Mesothelial cell of epicardium (in vitro differentiated cells): ENCODE data around the gene SLC38A7. TPM values are rescaled to one million over a fixed set of nuclear protein-coding genes. Genes with fewer than 3 reads are reported as not detected.
"Not testable (repeated sequence)": the region's sequence is repeated elsewhere in the genome, so short reads cannot be mapped to it uniquely, and the experiment has no call there.

Experiments used
- DNase-seq, 2 experiments: peaks; one replicate each; pipeline ENCODE4 v3.0.0; 2021; ENCODE audit warnings: low spot score in 2 of 2; ENCODE audit not compliant: unreplicated experiment in 2 of 2
- H3K27ac Mint-ChIP-seq: 2 replicates; pipeline ENCODE4 v1.8.0; 2021; ENCODE audit warnings: mixed read lengths
- H3K27me3 Mint-ChIP-seq: 2 replicates; pipeline ENCODE4 v1.8.0; 2021; ENCODE audit warnings: low read depth, mixed read lengths
- H3K36me3 Mint-ChIP-seq: 2 replicates; pipeline ENCODE4 v1.8.0; 2021; ENCODE audit warnings: mixed read lengths
- H3K4me1 Mint-ChIP-seq: 2 replicates; pipeline ENCODE4 v1.8.0; 2021; ENCODE audit warnings: mixed read lengths
- H3K4me3 Mint-ChIP-seq: 2 replicates; pipeline ENCODE4 v1.8.0; 2021; ENCODE audit warnings: mild to moderate bottlenecking, moderate library complexity, mixed read lengths
- H3K9me3 Mint-ChIP-seq: 2 replicates; pipeline ENCODE4 v1.8.0; 2021; ENCODE audit warnings: mixed read lengths
- total RNA-seq: library from RNA; stranded (reverse); gene quantifications from 3 replicates; pipeline ENCODE4 v1.2.1, GENCODE V29; 2021
- TF ChIP-seq, protein P1 (sequence below): fragments of 200-600 bp; sonication (generic); IDR thresholded peaks from one replicate; pipeline ENCODE4 v1.5.0; 2021; ENCODE audit warnings: antibody characterized with exemption; ENCODE audit not compliant: unreplicated experiment

SLC38A7 gene
- total RNA-seq, 1 donor from 2014 or later: 33.0 TPM

DNA sequence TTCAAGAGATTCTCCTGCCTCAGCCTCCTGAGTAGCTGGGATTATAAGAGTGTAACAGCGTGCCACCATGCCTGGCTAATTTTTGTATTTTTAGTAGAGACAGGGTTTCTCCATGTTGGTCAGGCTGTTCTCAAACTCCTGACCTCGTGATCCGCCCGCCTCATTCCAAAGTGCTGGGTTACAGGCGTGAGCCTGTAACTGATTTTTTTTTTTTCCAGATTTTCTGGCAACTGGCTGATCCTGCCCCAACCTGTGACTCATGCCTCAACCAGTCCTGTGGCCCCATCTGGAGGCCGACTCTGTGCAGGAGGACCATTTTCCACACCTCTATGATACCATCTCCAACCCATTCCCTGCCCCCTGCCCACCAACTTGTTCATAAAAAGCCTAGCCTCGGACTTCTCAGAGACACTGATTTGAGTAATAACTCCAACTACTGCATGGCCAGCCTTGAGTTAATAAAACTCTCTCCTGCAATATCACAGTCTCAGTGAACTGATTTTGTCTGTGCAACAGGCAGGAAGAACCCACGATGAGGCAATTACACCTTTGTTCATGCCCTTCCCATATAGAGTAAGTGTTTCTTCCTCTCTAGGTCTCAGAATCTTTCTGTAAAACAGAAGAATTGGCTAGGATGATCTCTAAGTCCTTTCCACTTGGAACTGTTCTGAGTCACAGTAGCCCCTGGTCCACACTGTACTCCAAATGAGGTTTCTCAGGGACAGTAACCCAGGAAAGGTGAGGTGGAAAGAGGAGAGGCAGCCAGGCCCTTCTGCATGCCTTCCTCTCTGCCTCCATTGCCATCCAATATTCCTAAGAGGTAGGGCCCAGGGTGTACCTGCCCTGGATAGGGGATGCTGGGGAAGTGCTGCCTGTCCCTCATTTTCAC is 46.2 kb downstream of the SLC38A7 start:
- no peaks in the 10 kb centered on the region for H3K9me3 Mint-ChIP-seq
- no peak for DNase-seq
- H3K4me1 Mint-ChIP-seq: peaks cover 9% of the 10 kb centered on the region
- H3K27ac Mint-ChIP-seq: peak overlapping the region; percentile 54
- H3K27me3 Mint-ChIP-seq: no peaks in the 10 kb centered on the region
- no peak overlapping the region for H3K4me3 Mint-ChIP-seq
- TF ChIP-seq, protein P1, sequence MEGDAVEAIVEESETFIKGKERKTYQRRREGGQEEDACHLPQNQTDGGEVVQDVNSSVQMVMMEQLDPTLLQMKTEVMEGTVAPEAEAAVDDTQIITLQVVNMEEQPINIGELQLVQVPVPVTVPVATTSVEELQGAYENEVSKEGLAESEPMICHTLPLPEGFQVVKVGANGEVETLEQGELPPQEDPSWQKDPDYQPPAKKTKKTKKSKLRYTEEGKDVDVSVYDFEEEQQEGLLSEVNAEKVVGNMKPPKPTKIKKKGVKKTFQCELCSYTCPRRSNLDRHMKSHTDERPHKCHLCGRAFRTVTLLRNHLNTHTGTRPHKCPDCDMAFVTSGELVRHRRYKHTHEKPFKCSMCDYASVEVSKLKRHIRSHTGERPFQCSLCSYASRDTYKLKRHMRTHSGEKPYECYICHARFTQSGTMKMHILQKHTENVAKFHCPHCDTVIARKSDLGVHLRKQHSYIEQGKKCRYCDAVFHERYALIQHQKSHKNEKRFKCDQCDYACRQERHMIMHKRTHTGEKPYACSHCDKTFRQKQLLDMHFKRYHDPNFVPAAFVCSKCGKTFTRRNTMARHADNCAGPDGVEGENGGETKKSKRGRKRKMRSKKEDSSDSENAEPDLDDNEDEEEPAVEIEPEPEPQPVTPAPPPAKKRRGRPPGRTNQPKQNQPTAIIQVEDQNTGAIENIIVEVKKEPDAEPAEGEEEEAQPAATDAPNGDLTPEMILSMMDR: no peak
- H3K36me3 Mint-ChIP-seq: no peaks in the 10 kb centered on the region

DNA sequence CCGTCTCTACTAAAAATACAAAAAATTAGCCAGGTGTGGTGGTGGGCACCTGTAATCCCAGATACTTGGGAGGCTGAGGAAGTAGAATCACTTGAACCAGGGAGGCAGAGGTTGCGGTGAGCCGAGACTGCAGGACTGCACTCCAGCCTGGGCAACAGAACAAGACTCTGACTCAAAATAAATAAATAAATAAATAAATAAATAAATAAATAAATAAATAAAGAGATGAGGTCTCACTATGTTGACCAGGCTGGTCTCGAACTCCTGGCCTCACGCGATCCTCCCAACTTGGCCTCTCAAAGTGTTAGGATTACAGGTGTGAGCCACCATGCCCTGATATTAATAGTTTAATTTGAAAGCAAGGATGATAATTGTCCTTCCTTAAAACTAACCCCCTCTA is 47.5 kb downstream of the SLC38A7 start:
- H3K36me3 Mint-ChIP-seq, H3K27ac Mint-ChIP-seq, H3K27me3 Mint-ChIP-seq, H3K4me1 Mint-ChIP-seq, DNase-seq, H3K9me3 Mint-ChIP-seq, H3K4me3 Mint-ChIP-seq: not testable (repeated sequence)

DNA sequence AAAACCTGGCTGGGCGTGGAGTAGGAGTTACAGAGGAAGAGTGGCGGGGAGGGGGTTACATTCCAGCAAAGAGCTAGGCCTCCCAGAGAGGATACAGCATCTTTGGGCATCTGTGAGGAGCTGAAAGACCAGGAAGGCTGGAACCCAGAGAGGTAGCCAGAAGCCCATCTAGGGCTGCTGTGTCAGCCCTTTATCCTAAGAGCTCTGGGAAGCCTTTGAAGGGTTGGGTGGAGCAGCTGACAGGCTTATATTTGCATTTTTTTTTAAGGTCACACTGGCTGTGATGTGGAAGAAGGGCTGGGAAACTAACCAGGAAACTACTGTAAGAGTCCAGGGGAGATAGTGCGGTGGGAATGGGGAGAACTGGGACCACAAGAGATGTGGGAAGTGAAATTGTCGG is 48.1 kb downstream of the SLC38A7 start:
- H3K4me3 Mint-ChIP-seq: no peak overlapping the region
- peak overlapping the region; percentile 2 for H3K27ac Mint-ChIP-seq
- no peaks in the 10 kb centered on the region for H3K36me3 Mint-ChIP-seq
- TF ChIP-seq, protein P1: no peak
- H3K27me3 Mint-ChIP-seq: no peaks in the 10 kb centered on the region
- no peaks in the 10 kb centered on the region for H3K9me3 Mint-ChIP-seq
- H3K4me1 Mint-ChIP-seq: peaks cover 9% of the 10 kb centered on the region
- no peak for DNase-seq

GRCh38 chr16:58635502-58635901 is 49.1 kb downstream of the SLC38A7 start:
- H3K4me3 Mint-ChIP-seq: no peak overlapping the region
- no peak for DNase-seq
- H3K9me3 Mint-ChIP-seq: no peaks in the 10 kb centered on the region
- no peak overlapping the region for H3K27ac Mint-ChIP-seq
- H3K4me1 Mint-ChIP-seq: peaks cover 11% of the 10 kb centered on the region
- TF ChIP-seq, protein P1: no peak
- no peaks in the 10 kb centered on the region for H3K27me3 Mint-ChIP-seq
- no peaks in the 10 kb centered on the region for H3K36me3 Mint-ChIP-seq

GRCh38 chr16:58634265-58634802 is 50.2 kb downstream of the SLC38A7 start:
- Mint-ChIP-seq H3K4me3 (no peak overlapping the region), H3K4me1 (peaks cover 18% of the 10 kb centered on the region), H3K9me3 (no peaks in the 10 kb centered on the region), H3K36me3 (no peaks in the 10 kb centered on the region), H3K27ac (no peak overlapping the region), H3K27me3 (peaks cover 2% of the 10 kb centered on the region)
- TF ChIP-seq, protein P1: no peak
- DNase-seq: no peak
